Stimulated activated CD4-positive, alpha-beta T cell treated with anti-CD3 and anti-CD28 coated beads, Interleukin-12 subunit alpha, Interleukin-12 subunit beta, amount 100 ng/mL, for 48 hours (primary cell): ENCODE measurements around the gene GATA5.

ENCODE experiments used
- DNase-seq, 3 donors: peaks; one replicate each; pipeline ENCODE4 v3.0.0-alpha.2; 2020; ENCODE audit warnings: low read depth in 2 of 3, low spot score in 1 of 3

Gene GATA5

GRCh38 chr20:62418709-62419487, 56.9 kb downstream of the GATA5 start:
- DNase-seq, result no peak

- no peak for DNase-seq
Observed at GRCh38 chr20:62417981-62418708, 57.6 kb downstream of the GATA5 start.

GRCh38 chr20:62416651-62417637, 58.9 kb downstream of the GATA5 start:
- DNase-seq, result no peak

- no peak for DNase-seq
Observed at GRCh38 chr20:62415354-62416111, 60.3 kb downstream of the GATA5 start.

- no peak for DNase-seq
Observed at GRCh38 chr20:62413896-62414481, 61.8 kb downstream of the GATA5 start.
